Smooth muscle cell of the brain vasculature (primary cell): ENCODE results near the gene OR6C4.
"Not testable (repeated sequence)": the region's sequence is repeated elsewhere in the genome, so short reads cannot be mapped to it uniquely, and the experiment has no call there.

Experiments
- DNase-seq: peaks from one replicate; pipeline ENCODE4 v3.0.0-alpha.2; 2012; ENCODE audit warnings: low read depth, low spot score

OR6C4 gene

GRCh38 chr12:55549302-55549701 is at the start of gene OR6C4:
OR6C4 (plus strand) TSS chr12:55549602; CDS start chr12:55551227, 1,625 bp downstream.
- no peak for DNase-seq

DNA sequence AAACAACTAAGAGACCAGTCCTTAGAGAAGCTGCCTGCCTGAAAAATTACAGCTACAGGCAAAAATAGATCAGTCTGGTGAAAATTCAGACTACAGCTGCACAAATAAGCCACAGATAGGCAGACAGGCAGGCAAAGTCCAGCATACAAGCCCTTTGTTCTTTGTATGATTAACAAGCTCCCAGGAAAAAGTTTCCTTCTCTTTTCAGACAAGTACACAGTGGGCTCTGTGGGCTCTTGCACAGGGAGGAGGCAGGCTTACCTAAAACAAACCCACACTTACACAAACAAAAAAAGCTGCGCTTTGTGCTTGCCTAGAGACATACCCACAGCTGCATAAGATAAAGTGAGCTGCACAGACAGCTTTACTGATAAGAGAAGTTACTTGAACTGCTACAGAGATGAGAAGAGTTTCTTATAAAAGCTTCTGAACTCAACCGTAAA is 49.6 kb upstream of the OR6C4 start:
- no peak for DNase-seq

DNA sequence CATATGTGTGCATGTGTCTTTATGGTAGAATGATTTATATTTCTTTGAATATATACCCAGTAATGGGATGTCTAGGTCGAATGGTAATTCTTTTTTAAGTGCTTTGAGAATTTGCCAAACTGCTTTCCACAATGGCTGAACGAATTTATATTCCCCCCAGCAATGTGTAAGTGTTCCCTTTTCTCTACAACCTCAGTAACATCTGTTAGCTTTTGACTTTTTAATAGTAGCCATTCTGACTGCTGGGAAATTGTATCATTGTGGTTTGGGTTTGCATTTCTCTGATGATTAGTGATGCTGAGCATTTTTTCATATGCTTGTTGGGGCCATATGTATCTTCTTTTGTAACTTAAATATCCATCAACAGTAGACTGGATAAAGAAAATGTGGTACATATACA is 47.8 kb upstream of the OR6C4 start:
- DNase-seq: no peak

DNA sequence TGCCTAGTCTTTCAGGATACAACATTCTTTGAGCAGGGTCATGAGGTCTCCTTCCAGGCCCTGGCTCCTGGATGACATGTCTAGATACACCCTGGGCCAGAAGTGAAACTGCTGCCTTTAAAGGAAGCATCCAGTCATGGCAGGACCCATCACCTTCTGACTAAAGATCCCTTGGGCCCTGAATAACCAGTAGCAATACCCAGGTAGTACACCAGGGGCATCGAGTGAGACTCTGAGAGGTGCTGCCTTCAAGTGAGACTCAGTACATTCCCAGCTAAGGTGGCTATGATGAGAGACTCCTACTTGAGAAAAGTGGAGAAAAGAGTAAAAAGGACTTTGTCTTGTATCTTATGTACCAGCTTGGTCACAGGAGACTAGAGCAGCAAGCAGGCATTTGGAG is 33.7 kb upstream of the OR6C4 start:
- DNase-seq: no peak

- no peak for DNase-seq
Observed at GRCh38 chr12:55516391-55516790, 33.0 kb upstream of the OR6C4 start.

DNA sequence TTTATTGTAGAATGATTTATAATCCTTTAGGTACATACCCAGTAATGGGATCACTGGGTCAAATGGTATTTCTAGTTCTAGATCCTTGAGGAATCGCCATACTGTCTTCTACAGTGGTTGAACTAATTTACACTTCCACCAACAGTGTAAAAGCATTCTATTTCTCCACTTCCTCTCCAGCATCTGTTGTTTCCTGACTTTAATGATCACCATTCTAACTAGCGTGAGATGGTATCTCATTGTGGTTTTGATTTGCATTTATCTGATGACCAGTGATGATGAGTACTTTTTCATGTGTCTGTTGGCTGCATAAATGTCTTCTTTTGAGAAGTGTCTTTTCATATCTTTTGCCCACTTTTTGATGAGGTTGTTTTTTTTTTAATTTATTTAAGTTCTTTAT is 1.2 kb upstream of the OR6C4 start:
- DNase-seq: not testable (repeated sequence)

DNA sequence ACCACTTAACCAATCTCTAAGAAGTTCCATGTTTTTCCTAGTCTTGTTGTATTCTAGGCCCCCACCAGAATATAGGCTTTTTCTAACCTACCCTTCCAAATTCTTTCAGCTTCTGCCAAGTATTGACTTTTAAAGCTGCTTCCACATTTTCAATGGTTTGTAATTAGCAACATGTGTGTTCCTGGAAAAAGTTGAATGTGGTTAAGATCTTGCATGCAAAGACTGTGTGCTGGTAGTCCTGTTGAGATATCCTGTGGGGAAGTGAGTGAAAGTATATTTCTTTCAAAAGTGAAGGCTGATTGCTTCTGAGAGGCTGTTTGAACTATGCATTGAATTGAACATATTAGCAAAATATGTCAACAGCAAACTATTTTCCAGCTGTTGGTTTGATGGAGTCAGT is 646 bp upstream of the OR6C4 start:
- no peak for DNase-seq

DNA sequence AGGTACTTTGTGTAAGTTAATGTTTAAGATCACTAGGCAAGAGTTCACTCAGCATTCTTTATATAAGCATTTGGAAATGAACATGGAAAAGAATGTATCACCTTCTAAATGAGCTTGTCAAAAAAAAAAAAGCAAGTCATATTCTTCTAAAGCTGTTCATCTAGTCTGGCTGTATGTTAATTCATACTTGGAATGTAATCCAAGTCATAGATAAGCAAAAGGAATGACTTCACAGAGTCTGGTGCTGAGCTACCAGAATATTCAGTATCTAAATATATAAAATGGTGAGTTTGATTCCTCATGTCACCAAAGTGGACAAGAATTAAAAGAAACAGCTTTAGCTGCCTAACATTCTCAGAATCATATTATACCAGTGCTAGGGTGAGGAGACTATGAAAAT is 4.9 kb downstream of the OR6C4 start:
- no peak for DNase-seq

DNA sequence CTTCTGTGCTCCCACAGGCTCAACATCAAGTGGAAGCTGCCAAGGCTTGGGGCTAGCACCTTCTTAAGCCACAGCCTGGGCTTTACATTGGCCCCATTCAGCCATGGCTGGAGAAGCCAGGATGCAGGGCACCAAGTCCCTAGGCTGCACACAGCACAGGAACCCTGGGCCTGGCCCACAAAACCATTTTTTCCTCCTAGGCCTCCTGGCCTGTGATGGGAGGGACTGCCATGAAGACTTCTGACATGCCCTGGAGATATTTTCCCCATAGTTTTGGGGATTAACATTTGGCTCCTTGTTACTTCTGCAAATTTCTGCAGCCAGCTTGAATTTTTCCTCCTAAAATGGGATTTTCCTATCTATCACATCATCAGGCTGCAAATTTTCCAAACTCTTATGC is 20.7 kb downstream of the OR6C4 start:
- not testable (repeated sequence) for DNase-seq

GRCh38 chr12:55570689-55571088 is 21.3 kb downstream of the OR6C4 start:
- DNase-seq: not testable (repeated sequence)

- no peak for DNase-seq
Observed at GRCh38 chr12:55572168-55572567, 22.8 kb downstream of the OR6C4 start, which contains the start of gene OR2AP1. OR2AP1 (plus strand) TSS chr12:55572468; CDS start chr12:55574415, 1,947 bp downstream.

DNA sequence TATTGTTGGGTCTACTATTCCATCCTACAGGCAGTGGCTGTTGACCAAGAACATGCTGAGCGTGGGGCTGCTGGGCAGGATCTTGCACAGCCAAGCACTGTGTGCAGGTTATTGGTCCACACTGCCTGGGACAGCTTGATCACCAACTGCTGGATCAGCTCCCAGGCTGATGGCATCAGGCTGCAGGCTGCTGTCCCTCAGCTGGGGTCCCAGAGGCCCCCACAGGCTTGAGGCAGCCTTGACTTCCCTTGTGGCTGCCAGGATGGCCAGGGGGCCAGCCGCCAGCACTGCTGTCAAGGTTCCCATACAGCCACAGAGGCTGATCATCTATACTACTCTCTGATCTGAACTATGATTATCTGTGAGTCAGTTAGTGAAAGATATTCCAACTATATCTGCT is 32.7 kb downstream of the OR6C4 start:
- no peak for DNase-seq

DNA sequence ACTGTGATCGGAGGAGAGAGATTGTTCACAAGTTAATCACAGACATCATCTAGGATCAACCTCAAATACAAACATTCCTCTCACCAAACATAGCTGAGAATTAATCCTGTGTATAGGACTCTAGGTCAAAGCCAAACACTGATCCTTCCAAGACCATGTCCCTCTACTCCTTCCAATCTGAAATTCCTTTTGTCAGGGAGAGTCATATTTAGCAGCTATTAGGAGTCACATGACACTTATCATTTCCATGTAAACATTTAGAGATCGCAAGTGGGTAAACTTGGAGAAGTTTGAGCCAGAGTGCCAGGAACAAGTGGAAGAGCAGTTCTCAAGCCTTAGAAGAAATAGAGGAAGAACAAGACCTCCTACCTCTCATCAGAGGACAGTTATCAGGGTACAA is 36.4 kb downstream of the OR6C4 start:
- no peak for DNase-seq

DNA sequence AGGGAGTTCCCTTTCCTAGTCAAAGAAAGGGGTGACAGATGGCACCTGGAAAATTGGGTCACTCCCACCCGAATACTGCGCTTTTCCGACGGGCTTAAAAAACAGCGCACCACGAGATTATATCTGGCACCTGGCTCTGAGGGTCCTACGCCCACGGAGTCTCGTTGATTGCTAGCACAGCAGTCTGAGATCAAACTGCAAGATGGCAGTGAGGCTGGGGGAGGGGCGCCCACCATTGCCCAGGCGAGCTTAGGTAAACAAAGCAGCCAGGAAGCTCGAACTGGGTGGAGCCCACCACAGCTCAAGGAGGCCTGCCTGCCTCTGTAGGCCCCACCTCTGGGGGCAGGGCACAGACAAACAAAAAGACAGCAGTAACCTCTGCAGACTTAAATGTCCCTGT is 40.8 kb downstream of the OR6C4 start:
- not testable (repeated sequence) for DNase-seq
